B cell (primary cell): ENCODE results near the gene COMT.

ENCODE experiments used
- EZH2 ChIP-seq: IDR thresholded peaks from 2 replicates; pipeline ENCODE4 v1.6.1; 2012; ENCODE audit warnings: borderline replicate concordance, low read depth, mild to moderate bottlenecking, moderate library complexity, low read length; ENCODE audit not compliant: insufficient read depth, poor library complexity, severe bottlenecking
- TF ChIP-seq, protein P1 (sequence below): fragments of 200-600 bp; IDR thresholded peaks from one replicate; pipeline ENCODE4 v1.8.0; 2022; ENCODE audit warnings: antibody characterized with exemption, mild to moderate bottlenecking

DNA sequence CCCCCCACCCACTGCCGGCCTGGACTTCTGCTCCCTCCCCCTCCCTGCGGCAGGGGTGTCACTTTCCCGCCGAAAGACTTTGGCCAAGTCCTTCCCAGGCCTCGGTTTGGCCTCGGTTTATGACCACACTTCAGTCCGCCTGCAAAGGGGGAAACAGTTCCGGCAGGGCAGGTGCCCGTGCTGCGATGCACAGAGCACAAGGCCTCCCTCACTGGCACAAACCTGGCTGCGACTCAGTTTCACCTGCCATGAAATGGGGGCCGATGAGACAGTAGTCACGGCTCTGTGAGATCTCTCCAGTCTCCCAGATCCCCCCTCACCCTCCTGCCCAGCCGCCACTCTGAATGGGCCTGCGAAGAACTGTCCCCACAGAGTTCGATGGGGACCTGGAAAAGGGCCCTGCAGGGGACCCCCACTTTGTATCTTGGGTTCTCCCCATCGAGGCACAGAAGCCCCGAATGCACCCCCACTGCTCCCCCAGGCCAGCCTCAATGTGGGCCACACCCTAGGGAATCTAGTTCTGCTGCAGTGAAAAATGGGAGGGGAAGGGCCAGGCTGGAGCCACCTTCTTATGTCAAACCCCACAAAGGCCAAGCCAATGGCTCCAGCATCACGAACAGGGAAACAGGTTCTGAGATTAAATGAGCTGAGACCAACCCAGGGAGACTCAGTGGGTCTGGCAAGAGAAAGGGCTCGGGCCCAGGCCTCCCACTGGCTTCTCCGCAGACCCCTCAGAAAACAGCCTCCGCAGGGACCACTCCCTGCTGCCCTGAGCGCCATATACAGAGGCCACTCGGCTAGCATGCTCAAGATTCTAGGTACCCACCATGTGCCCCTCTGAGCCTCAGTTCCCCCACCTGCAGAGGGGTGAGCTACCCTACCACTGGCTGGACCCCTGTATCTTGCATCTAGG, 46.1 kb downstream of the COMT start:
- TF ChIP-seq, protein P1, sequence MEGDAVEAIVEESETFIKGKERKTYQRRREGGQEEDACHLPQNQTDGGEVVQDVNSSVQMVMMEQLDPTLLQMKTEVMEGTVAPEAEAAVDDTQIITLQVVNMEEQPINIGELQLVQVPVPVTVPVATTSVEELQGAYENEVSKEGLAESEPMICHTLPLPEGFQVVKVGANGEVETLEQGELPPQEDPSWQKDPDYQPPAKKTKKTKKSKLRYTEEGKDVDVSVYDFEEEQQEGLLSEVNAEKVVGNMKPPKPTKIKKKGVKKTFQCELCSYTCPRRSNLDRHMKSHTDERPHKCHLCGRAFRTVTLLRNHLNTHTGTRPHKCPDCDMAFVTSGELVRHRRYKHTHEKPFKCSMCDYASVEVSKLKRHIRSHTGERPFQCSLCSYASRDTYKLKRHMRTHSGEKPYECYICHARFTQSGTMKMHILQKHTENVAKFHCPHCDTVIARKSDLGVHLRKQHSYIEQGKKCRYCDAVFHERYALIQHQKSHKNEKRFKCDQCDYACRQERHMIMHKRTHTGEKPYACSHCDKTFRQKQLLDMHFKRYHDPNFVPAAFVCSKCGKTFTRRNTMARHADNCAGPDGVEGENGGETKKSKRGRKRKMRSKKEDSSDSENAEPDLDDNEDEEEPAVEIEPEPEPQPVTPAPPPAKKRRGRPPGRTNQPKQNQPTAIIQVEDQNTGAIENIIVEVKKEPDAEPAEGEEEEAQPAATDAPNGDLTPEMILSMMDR: no peak
- TF ChIP-seq EZH2: no peak
